GM12872 (cell line): ENCODE results near the gene KCNE5.

ENCODE experiments used
- CTCF ChIP-seq: IDR thresholded peaks from 3 replicates; pipeline ENCODE4 v1.5.1; 2011; ENCODE audit warnings: low read depth, mild to moderate bottlenecking, low read length, moderate library complexity; ENCODE audit not compliant: insufficient read depth

KCNE5 gene

GRCh38 chrX:109626637-109627036 is 1.7 kb upstream of the KCNE5 start:
- TF ChIP-seq CTCF, result no peak

GRCh38 chrX:109623997-109624396 is 975 bp downstream of the KCNE5 start:
- TF ChIP-seq CTCF, result no peak

GRCh38 chrX:109622270-109622669 is 2.7 kb downstream of the KCNE5 start:
- no peak for TF ChIP-seq CTCF

GRCh38 chrX:109619771-109620170 is 5.2 kb downstream of the KCNE5 start:
- TF ChIP-seq CTCF, result no peak

GRCh38 chrX:109614951-109615350 is 10.0 kb downstream of the KCNE5 start:
- no peak for TF ChIP-seq CTCF

GRCh38 chrX:109601486-109601885 is 23.5 kb downstream of the KCNE5 start:
- TF ChIP-seq CTCF, result no peak

- TF ChIP-seq CTCF, result no peak
Observed at GRCh38 chrX:109600237-109600651, 24.7 kb downstream of the KCNE5 start.

GRCh38 chrX:109596015-109596414 is 29.0 kb downstream of the KCNE5 start:
- TF ChIP-seq CTCF, result no peak
